GM18498 (cell line): ENCODE data around the gene DNAH7.
A peak's percentile ranks its signal among the peaks of the same experiment; 100 is the strongest.
"Not testable (repeated sequence)": the region's sequence is repeated elsewhere in the genome, so short reads cannot be mapped to it uniquely, and the experiment has no call there.

Source experiments
- ATAC-seq: cut with Tn5 transposase; IDR thresholded peaks from one replicate; pipeline ENCODE4 v1.9.1; 2021; ENCODE audit warnings: mild to moderate bottlenecking, moderate library complexity; ENCODE audit not compliant: unreplicated experiment

DNAH7 gene

DNA sequence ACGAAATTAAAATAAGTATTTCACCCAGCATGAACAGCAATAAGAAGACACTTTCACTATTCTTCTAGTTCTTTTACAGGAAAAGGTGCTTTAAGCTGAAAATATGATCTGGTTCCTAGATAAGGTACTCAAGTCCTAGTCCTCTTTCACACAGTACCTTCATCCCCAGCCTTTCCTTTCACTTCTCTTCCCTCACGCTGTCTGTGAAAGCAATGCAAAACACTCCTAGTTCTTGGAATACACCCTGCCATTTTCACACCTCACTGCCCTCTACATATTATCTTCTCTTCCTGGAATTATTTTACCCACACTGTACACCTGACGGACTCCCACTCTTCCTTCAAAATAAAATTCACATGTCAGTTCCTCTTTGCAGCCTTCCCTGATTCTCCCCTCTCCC is 82.9 kb downstream of the DNAH7 start:
- no peak for ATAC-seq

DNA sequence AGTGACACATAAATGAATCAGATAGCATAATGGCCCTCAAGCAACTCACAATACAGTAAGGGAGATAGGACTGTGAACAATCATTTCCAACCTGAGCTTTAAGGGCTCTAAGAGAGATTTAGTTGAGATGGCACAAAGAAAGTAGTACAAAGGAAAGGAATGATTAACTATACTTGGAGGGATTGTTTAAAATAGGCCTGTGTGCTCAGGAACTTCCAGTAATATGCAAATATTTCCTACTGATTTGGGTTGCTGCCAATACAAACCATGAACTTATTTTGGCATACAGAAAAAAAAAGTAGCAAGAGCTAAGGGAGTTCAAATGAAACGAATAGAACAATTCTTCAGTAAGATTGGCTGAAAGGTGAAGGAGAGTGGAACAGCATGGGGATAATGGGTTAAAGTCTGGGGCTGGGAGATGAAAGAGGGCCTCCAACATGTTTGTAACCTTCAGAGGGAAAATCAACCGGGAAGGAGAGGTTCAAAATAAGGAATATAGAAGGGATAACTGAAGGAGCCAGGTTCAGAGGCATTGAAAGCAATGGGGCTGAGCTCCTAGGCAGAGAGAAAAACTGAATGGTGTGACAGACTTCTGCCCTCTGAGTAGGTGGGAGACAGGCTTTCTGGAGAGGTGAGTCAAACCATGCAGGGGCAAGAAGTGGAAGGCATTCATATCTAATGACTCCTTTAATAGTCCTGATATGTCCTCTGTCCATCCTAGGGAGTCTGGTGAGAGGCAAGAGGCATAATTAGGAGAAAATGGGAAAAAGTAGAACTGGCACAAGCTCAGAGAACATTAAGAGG is 83.5 kb downstream of the DNAH7 start:
- ATAC-seq: no peak

DNA sequence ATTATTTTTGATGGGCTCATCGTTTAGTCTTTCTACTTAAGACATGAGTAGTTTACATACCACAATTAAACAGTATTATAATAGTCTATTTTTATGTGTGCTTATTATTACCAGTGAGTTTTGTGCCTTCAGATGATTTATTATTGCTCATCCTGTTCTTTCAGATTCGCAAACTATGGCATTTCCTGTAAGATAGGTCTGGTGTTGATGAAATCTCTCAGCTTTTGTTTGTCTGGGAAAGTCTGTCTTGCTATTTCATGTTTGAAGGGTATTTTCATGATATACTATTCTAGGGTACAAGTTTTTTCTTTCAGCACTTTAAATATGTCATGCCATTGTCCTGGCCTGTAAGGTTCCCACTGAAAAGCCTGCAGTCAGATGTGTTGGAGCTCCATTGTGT is 101.3 kb downstream of the DNAH7 start:
- no peak for ATAC-seq

DNA sequence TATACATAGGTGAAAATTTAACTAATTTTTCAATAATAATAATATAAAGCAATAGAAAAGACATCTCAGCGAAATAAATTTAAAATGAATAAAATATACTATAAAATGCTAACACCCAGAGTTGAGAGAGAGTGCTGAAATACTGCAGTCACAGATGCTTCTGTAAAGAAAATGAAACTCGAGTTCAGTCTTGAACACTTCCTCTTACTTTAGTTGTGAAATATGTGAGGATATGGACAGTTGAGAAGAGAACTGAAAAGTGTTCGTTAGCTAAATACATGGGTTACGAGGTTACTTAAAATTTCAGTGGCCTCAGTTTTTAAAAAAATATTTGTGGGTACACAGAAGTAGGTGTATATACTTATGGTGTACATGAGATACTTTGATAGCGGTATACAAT is 106.8 kb downstream of the DNAH7 start:
- peak; percentile 98 for ATAC-seq

DNA sequence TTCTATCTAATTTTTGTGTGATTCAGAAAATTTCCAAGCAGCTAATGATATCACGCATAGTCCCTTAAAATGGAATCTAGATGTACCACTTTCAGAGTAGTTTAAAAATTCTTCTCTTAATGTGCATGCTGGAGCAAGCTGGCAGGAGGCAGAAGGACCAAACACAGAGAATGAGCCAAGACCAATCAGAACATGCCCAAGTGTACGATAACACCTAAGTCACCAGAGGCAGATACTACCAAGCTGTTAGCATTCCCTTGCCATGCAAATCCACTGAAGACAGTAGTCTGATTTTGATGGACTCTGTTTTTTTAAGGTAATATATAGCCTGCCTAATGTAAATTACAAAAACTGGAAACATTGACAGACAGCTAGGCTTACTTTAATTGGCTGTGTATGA is 109.3 kb downstream of the DNAH7 start:
- no peak for ATAC-seq

DNA sequence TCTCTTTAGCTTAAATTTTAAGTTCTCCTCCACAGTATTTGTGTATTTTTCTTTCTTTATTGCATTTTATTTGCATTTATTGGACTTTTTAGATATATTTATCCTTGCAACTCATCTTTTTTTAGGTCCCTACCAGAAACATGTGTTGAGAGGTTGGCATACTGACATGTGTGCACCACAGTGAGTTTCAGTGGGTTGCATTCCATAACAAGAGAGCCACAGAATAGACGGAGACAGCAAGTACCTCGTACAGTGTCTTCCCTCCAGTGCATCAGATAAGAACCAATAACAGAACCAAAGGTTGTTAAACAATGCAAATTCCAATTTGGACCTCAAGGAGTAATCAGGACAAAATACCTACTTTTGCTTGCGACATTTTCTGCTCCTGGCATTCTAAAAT is 111.9 kb downstream of the DNAH7 start:
- no peak for ATAC-seq

DNA sequence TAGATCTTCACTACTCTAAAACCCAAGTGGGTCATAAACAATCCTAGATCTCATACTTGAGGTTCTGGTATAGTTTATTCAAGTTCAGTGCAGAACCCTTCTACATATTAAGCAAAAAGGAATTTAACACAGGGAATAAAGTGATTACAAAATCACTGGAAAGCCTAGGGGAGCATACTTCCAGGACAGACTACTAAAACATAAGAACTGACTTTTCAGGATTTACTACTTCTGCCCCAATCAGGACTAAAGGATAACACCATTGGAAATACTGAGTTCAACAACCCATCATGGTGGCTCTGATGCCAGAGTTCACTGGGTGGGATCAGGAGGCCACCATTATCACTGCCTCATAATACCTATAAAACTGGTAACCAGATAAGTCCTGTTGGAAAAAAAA is 123.6 kb downstream of the DNAH7 start:
- ATAC-seq: no peak

DNA sequence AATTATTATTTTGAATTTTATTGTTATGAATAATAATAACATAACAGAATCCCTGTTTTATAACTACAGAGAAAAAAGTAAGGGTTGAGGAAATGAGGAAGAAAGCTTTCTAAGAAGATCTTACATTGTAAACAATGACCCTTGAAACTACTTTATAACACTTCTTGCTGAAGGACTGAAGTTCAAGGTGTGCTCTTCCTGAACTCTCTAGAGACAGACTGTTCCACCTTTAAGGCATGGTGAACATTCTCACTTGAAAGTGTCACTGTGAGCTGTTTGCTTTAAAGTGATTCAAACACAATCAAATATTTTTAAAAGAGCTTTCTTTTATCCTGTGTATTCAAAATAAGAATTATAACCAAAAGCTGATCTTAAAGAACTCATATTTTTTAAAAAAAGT is 131.5 kb downstream of the DNAH7 start:
- ATAC-seq: no peak

DNA sequence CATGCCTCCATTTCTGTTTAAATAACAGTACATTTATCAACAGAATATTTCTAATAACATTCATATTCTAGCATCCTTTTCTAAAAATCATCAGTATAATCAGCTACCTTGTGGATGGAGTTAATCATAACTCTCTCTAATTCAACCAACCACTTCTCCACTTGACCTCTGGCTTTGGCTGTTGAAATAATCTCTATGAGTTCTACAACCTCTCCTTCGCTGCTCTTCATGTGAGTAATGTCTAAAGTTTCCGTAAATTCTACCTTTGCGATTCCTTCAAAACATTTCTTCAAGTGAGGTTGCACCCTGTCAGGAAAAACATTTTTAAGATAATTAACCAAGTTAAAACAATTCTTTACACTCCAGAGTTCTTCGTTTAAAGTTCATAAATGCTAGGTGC is 134.2 kb downstream of the DNAH7 start:
- ATAC-seq: no peak

DNA sequence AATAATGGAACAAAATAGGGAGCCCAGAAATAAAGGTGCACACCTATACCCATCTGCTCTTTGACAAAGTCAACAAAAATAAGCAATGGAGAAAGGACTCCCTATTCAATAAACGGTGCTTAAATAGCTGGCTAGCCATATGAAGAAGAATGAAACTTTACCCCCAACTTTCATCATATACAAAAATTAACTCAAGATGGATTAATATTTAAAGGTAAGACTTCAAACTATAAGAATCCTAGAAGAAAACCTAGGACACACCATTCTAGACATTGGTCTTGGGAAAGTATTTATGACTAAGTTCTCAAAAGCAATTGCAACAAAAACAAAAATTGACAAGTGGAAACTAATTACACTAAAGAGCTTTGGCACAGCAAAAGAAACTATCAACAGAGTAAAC is 139.1 kb downstream of the DNAH7 start:
- no peak for ATAC-seq

DNA sequence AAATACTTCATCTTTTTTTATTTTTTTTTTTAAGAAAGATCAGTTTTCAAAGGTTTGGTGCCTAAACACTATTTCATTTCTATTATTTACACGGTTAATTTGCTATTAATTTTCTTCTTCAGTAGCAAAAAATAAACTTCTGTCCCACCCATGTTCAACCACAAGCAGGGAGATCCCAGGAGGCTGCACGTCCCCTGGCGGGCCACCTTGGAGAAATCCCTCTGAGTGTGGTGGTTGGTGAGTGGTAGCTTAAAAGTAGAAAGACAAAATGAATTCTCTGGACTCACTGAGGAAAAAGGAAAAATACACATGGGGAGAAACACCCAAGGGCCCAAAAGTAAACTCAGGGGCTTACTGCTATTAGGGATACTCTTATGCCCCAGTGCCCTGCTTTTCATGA is 143.5 kb downstream of the DNAH7 start:
- no peak for ATAC-seq

DNA sequence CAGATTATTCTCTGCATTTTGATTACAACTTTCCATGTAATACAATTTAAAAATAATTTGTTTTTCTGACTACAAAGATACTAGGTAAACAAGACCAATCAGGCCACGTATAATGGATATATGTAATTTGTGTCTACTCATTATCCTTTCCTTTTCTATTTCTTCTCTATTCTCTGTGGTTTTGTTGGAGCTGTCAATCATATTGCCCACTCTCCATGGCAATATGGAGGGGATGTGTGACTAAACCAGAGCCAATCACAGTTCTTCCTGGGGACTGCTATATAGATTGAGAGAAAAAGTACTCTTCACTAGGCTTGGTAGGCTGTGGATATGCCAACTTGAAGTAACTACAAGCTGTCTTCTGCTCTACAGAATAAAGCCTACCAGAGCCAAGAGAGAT is 144.7 kb downstream of the DNAH7 start:
- ATAC-seq: no peak

DNA sequence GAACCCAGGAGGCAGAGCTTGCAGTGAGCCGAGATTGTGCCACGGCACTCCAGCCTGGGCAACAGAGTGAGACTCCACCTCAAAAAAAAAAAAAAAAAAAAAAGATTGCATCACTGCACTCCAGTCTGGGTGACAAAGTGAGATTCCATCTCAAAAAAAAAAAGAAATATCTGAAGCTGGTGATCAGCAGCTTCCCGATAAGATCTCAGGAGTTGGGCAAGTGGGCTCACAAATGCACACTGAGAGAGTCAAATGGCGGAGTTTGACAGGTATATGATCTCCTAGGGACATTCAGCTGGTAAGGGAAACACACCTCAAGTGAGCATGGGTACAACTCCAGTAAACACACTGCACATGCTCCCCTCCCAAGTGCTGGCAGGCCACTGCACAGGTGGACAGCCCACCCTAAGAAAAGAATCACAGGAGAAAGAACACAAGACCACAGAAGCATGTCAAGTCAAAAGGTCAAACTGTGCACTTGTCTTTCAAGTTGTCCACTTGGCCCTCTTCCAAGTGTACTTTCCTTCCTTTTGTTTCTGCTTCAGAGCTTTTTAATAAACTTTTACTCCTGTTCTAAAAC is 151.5 kb downstream of the DNAH7 start:
- ATAC-seq: not testable (repeated sequence)

DNA sequence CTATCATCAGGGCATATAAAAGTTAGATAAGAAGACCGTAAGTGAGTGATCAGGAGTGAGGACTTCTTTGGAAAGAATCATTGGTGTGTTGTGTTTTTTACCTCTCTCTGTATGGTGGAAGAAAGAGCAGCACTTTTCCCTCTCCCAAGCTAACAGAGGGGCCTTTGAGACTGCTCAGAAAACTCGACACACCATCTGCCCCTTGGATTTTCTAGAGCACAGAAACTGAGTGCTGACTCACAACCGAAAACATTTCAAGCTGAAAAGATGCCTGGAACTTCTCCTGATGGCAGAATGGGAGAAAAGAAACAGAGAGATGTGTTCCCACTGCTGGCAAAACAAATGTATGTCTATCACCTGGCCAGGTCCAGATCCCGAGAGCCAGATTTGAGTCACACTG is 156.6 kb downstream of the DNAH7 start:
- no peak for ATAC-seq

DNA sequence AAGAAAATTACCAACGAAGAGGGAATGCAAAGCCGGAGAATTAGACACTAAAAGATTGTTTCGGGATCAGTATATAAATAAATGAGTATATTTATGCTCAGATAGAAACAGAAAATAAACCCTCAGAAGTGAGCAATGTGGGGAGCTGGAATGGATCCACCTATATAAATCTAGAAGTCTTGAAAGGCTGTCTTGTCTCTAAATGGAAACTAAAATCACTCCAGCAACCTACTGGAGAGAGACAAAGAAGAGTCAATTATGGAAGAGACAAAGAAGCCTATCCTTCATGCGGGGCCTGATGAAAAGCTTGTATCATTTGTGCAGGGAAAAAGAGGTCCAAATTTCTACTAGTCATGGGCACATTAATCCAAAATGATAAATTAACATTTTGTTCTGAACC is 158.1 kb downstream of the DNAH7 start:
- ATAC-seq: no peak

DNA sequence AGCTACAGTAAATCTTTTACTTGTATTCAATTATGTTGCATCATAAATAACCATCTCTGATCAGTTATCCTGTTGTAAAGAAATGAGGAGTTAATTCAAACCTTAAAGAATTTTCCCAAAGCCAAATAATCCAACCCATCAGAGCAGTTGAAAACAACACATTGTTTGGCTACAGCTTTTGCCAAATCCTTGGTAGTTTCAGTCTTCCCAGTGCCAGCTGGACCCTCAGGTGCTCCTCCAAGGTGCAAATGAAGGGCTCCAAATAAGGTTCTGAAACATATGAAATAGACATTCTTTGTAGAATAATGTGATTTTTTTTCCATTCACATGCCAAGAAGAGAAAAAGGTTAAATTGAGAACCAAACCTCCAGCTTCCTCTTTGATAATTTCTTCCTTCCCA is 158.7 kb downstream of the DNAH7 start:
- no peak for ATAC-seq

DNA sequence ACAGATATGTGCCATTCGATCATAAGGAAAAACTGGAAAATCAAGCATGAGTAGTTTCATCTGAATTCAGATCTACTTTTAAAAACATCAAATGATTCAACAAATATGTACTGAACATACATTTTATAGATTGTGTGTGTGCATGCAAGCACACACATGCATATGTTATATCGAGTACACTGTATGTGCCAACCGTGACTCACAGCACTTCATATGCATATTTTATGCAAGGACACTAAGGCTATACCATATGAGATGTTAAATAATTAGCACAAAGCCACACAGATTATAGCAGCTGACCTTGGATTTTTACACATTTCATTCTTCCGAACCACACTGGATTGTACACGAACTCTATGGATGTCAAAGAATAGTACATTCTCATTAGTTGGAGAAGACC is 161.2 kb downstream of the DNAH7 start:
- ATAC-seq: no peak

DNA sequence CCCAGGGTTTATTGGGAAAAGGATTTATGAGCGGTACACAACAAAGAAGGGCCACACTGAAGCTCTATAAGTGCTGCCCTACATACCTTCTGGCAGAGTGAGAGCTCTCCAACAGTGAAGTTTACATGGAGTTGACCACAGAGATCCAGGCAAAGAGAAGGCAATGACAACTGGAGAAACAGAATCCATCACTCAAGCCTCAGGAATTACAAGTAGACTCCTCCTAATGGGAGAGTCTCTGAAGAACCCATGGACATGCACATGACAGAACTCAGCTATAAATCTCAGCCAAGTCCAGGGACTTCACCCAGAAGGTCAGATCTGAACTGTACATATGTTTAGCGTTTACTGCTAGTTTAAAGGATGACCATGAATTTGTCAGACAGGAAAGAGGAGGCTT is 164.7 kb downstream of the DNAH7 start:
- ATAC-seq: no peak

DNA sequence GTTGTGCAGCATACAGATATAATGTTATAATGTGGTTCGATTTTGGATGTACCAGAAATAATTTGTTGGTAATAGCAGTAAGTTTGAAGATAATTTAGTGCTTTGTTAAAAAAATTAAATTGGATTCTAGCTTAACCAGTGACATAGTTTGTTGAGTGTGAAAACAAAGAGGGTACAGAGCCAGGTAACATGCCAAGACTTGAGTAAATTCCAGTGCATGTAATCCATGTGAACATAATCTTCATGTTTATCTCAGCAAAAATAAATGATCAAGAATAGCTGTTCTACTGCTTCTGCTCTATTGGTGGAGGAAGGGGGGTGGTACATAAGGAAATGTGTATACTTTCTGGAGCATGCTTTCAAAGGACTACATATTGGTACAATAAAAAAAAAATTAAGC is 165.8 kb downstream of the DNAH7 start:
- no peak for ATAC-seq

DNA sequence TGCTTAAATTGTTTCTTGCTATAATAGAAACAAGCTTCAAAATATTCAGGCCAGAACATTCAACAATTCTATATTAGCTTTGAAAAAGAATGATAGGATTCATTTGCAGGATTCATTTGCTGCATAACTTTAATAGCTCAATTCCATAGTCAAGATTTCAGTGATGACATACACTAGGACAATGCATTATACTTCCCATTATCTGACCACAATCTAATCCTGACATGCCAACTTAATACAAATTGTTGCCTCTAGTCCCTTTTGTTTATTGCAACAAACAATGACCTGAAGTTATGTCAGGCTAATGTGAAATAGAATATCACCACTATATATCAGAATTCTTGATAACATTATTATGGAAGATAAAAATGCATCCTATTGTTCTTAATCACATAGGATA is 169.4 kb downstream of the DNAH7 start:
- ATAC-seq: no peak

DNA sequence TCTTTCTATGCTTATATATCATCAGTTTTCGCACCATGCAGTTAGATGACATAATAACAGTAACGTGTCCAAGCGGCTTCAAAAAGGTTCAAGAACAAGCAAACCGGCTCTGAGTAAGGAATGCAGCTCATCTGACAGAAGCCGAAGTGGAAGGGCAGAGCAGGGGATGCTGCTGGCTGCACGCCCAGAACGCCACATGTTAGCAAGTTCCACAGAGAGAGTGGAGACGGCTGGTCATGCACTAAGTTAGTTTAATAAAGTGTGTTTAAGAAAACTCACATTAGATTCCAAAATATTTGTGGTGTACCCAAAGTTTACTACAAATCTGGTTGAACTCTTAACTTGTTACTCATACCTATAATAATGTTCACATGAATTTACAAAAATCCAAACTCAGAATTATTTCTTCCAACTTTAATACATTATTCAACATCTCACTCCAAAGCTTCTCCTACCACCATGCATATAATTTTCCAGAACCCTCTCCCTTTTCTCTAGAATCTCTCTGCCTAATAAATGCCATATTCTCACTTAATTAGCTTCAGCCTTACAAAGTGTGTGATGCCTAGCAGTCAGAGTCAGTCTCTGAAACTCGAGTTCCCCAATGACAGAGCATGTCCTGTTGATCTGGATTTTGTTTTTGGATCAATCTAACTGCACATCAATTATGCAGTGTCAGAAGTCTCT is 170.0 kb downstream of the DNAH7 start:
- no peak for ATAC-seq

DNA sequence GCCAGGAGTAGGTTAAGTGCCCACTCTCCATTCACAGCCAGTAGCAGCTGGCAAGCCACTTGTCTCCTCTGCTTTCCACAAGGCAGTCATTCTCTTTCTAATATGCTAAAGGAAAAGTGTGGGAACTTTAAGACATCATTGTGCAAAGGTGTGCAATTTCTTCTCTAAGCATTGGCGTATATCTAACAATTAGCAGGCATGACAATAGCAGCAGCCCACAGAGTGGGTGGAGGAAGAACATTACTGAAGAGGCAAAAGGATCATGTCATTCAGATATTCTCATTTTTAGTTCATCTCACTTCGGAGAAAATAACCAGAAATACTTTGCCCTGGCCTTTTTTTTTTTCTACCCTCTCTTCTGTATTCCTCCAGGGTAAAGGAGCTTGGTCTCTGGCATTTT is 177.6 kb downstream of the DNAH7 start:
- no peak for ATAC-seq
